Left ventricle myocardium inferior (tissue), 1 donor: ENCODE data around the gene AMN. TPM values are rescaled to one million over a fixed set of nuclear protein-coding genes. Genes with fewer than 3 reads are reported as not detected.

Source experiments
- DNase-seq: peaks from one replicate; pipeline ENCODE4 v3.0.0-alpha.2; 2020
- H3K27ac ChIP-seq: fragments of 200-600 bp; replicated peaks from 2 replicates; pipeline ENCODE4 v1.8.0; 2021
- H3K27me3 ChIP-seq: fragments of 200-600 bp; 2 replicates; pipeline ENCODE4 v1.8.0; 2021; ENCODE audit warnings: low read depth
- H3K36me3 ChIP-seq: fragments of 200-600 bp; 2 replicates; pipeline ENCODE4 v1.8.0; 2021
- H3K4me1 ChIP-seq: fragments of 200-600 bp; 2 replicates; pipeline ENCODE4 v1.8.0; 2021
- H3K4me3 ChIP-seq: fragments of 200-600 bp; 2 replicates; pipeline ENCODE4 v1.8.0; 2021; ENCODE audit warnings: mild to moderate bottlenecking, moderate library complexity
- H3K9me3 ChIP-seq: fragments of 200-600 bp; replicated peaks from 2 replicates; pipeline ENCODE4 v1.8.0; 2021
- intact Hi-C: fragments of 100-400 bp; cut with micrococcal nuclease; formaldehyde crosslinking; loops from one replicate; pipeline ENCODE4 v1.11.0; 2022
- total RNA-seq: library from RNA; stranded (reverse); fragmentation: NEBNext Ultra II Directional; extraction: Animal tissue kit (Norgen Biotek cat#: 25700); gene quantifications from one replicate; pipeline ENCODE4 v1.2.1, GENCODE V29; 2021
- TF ChIP-seq, protein P1 (sequence below): fragments of 200-600 bp; IDR thresholded peaks from 2 replicates; pipeline ENCODE4 v1.8.0; 2021; ENCODE audit warnings: antibody characterized with exemption, mild to moderate bottlenecking, borderline replicate concordance
- donor health status: DM: no; HTN: yes; CAD: no; lungs with severe emphysema.

AMN gene
- total RNA-seq, 1 donor from 2014 or later, result not detected

DNA sequence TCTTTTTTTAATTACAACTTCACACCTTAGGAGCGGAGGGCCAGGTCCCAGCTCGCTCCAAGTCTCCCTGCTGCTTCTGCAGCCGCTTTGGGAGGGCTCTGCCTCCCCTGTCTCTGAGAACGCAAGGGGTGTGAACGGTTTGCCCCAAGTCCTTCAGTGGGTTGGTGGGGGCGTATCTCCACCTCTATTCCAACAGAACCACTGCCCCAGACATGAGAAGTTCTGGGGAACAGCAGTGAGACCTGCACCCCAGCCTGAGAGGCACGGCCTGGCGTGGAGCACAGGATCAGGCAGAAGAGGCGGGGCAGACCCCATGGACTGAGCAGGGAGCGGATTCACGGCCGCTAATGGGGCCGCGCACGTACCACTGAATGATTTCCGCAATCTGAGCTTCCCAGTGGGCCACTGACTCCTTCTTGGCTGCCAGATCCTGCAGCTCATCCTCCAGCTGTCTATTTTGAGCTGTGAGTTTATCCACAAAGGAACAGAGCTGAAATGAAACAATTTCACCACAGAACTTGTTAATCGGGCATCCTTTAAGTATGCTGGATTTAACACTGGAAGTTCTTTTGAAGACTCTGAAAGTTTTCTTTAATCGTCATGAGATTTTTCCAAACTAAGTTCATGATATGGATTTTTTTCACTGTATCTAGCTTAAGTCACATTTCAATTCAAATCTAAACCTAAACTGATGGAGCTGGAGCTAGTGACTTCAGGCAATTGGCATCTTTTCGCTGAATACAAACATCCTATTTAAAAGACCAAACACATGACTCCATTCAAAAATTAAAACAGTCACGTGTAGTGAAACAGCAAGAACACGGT is 44.4 kb downstream of the AMN start:
- no peaks in the 10 kb centered on the region for H3K27me3 ChIP-seq
- TF ChIP-seq, protein P1, sequence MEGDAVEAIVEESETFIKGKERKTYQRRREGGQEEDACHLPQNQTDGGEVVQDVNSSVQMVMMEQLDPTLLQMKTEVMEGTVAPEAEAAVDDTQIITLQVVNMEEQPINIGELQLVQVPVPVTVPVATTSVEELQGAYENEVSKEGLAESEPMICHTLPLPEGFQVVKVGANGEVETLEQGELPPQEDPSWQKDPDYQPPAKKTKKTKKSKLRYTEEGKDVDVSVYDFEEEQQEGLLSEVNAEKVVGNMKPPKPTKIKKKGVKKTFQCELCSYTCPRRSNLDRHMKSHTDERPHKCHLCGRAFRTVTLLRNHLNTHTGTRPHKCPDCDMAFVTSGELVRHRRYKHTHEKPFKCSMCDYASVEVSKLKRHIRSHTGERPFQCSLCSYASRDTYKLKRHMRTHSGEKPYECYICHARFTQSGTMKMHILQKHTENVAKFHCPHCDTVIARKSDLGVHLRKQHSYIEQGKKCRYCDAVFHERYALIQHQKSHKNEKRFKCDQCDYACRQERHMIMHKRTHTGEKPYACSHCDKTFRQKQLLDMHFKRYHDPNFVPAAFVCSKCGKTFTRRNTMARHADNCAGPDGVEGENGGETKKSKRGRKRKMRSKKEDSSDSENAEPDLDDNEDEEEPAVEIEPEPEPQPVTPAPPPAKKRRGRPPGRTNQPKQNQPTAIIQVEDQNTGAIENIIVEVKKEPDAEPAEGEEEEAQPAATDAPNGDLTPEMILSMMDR, result no peak
- no peaks in the 10 kb centered on the region for H3K4me1 ChIP-seq
- H3K9me3 ChIP-seq, result no peaks in the 10 kb centered on the region
- DNase-seq, result no peak
- H3K27ac ChIP-seq, result no peak overlapping the region
- H3K4me3 ChIP-seq, result no peak overlapping the region
- peaks cover 100% of the 10 kb centered on the region for H3K36me3 ChIP-seq
- intact Hi-C loops, result no loop called here

- H3K4me1 ChIP-seq, result no peaks in the 10 kb centered on the region
- no peak for DNase-seq
- H3K27me3 ChIP-seq, result no peaks in the 10 kb centered on the region
- no peaks in the 10 kb centered on the region for H3K9me3 ChIP-seq
- intact Hi-C loops, result no loop called here
- peaks cover 100% of the 10 kb centered on the region for H3K36me3 ChIP-seq
- TF ChIP-seq, protein P1, result no peak
- no peak overlapping the region for H3K27ac ChIP-seq
- no peak overlapping the region for H3K4me3 ChIP-seq
Measured at GRCh38 chr14:102967506-102967795, 45.0 kb downstream of the AMN start.

GRCh38 chr14:102968306-102968705 is 45.8 kb downstream of the AMN start:
- TF ChIP-seq, protein P1, result no peak
- H3K27me3 ChIP-seq, result no peaks in the 10 kb centered on the region
- H3K27ac ChIP-seq, result no peak overlapping the region
- H3K4me1 ChIP-seq, result no peaks in the 10 kb centered on the region
- H3K9me3 ChIP-seq, result no peaks in the 10 kb centered on the region
- DNase-seq, result no peak
- peaks cover 100% of the 10 kb centered on the region for H3K36me3 ChIP-seq
- H3K4me3 ChIP-seq, result no peak overlapping the region
- intact Hi-C loops, result no loop called here

GRCh38 chr14:102969060-102969791 is 46.8 kb downstream of the AMN start:
- Histone ChIP-seq H3K27me3 (no peaks in the 10 kb centered on the region), H3K4me3 (no peak overlapping the region), H3K4me1 (no peaks in the 10 kb centered on the region), H3K9me3 (no peaks in the 10 kb centered on the region), H3K27ac (no peak overlapping the region), H3K36me3 (peaks cover 100% of the 10 kb centered on the region)
- intact Hi-C loops, result no loop called here
- TF ChIP-seq, protein P1, result no peak
- DNase-seq, result no peak

DNA sequence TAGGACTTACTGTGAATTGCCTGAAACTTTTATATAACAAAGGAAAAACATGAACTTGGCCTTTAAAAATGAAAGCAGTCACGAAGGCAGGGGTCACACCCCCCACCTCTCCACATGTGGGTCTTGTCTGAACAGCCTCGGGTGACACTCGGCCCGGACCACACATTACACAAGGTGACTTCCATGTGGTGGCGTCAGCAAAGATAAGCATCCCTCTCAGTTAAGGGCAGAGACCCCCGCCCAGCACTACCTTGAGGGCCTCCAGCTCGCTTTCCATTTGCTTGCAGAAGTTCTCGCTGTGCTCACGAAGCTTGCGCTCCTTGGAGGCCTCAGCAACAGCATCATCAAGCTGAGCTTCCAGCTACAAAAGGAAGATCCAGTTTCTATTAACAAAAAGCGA is 47.4 kb downstream of the AMN start:
- TF ChIP-seq, protein P1, result no peak
- no peak overlapping the region for H3K27ac ChIP-seq
- H3K9me3 ChIP-seq, result no peaks in the 10 kb centered on the region
- intact Hi-C loops, result no loop called here
- no peak overlapping the region for H3K4me3 ChIP-seq
- H3K4me1 ChIP-seq, result no peaks in the 10 kb centered on the region
- no peaks in the 10 kb centered on the region for H3K27me3 ChIP-seq
- DNase-seq, result no peak
- peaks cover 100% of the 10 kb centered on the region for H3K36me3 ChIP-seq
